Heart left ventricle (tissue), 16 donors: Measurements from ENCODE around the gene TMEM169. TPM values are rescaled to one million over a fixed set of nuclear protein-coding genes. Genes with fewer than 3 reads are reported as not detected.

Experiments
- ATAC-seq, 4 donors: fragments of 200-7000 bp; cut with Tn5 transposase; one replicate each; pipeline ENCODE4 v1.9.1; 2020 to 2022; ENCODE audit warnings: moderate library complexity in 4 of 4, mild to moderate bottlenecking in 3 of 4, moderate number of reproducible peaks in 1 of 4
- DNase-seq, 5 donors: peaks; one replicate each; pipeline ENCODE4 v3.0.0-alpha.2; 2020
- H3K27ac ChIP-seq, 12 donors: fragments of 200-600 bp; sonication (generic) in 4 of 12; one replicate each; pipeline versions ENCODE4 v1.5.0 to v1.8.0; 2016 to 2022; ENCODE audit warnings: mild to moderate bottlenecking in 2 of 12
- H3K27me3 ChIP-seq, 9 donors: fragments of 200-600 bp; sonication (generic) in 2 of 9; one replicate each; pipeline versions ENCODE4 v1.5.1 to v1.8.0; 2016 to 2022; ENCODE audit warnings: mild to moderate bottlenecking in 3 of 9
- H3K36me3 ChIP-seq, 9 donors: fragments of 200-600 bp; sonication (generic) in 2 of 9; one replicate each; pipeline versions ENCODE4 v1.5.0 to v1.8.0; 2018 to 2022; ENCODE audit warnings: mild to moderate bottlenecking in 2 of 9
- H3K4me1 ChIP-seq, 12 donors: fragments of 200-600 bp; sonication (generic) in 4 of 12; one replicate each; pipeline versions ENCODE4 v1.5.0 to v1.8.0; 2016 to 2022; ENCODE audit warnings: mild to moderate bottlenecking in 3 of 12
- H3K4me3 ChIP-seq, 12 donors: fragments of 200-600 bp; sonication (generic) in 4 of 12; one replicate each; pipeline versions ENCODE4 v1.5.0 to v1.8.0; 2017 to 2022; ENCODE audit warnings: mild to moderate bottlenecking in 9 of 12, moderate library complexity in 4 of 12
- H3K9me3 ChIP-seq, 12 donors: fragments of 200-600 bp; sonication (generic) in 4 of 12; one replicate each; pipeline versions ENCODE4 v1.5.0 to v1.8.0; 2016 to 2022; ENCODE audit warnings: mild to moderate bottlenecking in 1 of 12
- POLR2A ChIP-seq, 2 donors: fragments of 450-650 bp; IDR thresholded peaks; one replicate each; pipeline ENCODE4 v1.6.1; 2017; ENCODE audit warnings: antibody characterized with exemption in 2 of 2, mild to moderate bottlenecking in 2 of 2, moderate library complexity in 2 of 2
- WGBS, 4 donors: extraction: QIAGEN DNeasy Blood & Tissue Kit in 2 of 4; methylation state at CpG; one replicate each; pipeline versions ENCODE4 v1.1.5 to v1.1.7; 2013 to 2018; 5-methylcytosine and 5-hydroxymethylcytosine counted together
- intact Hi-C, 10 donors: fragments of 100-400 bp; cut with DNase I; formaldehyde crosslinking; loops; one replicate each; pipeline versions ENCODE4 v1.11.1 to v1.14.2; 2022
- polyA plus RNA-seq, 2 donors: library from polyadenylated mRNA; stranded (reverse); fragments of 200-250 nt; gene quantifications; one replicate each; pipeline ENCODE4 v1.2.3, GENCODE V29; 2013
- total RNA-seq, 9 donors: library from RNA; depleted of rRNA in 2 of 9; stranded (reverse); fragments of >200 nt in 2 of 9; fragmentation: NEBNext Ultra II Directional in 3 of 9; extraction: Animal tissue kit (Norgen Biotek cat#: 25700) in 3 of 9; gene quantifications; one replicate each; pipeline versions ENCODE4 v1.1.0 to v1.2.4, GENCODE V29; 2016 to 2023
- TF ChIP-seq, protein P1 (sequence below), 12 donors: fragments of 200-600 bp; sonication (generic) in 4 of 12; IDR thresholded peaks; one replicate each; pipeline versions ENCODE4 v1.5.0 to v1.8.0; 2018 to 2022; ENCODE audit warnings: antibody characterized with exemption in 12 of 12, mild to moderate bottlenecking in 5 of 12
- donor health status: ischemic (EF 13 %, LVEDD 7.1; RV severe dilation, severe dysfunction).
- donor health status: healthy with polysubstance abuse.
- donor health status: DM: no; HTN: yes; CAD: no.
- donor health status: DM: no; HTN: no; CAD: no.
- donor health status: ischemic (EF 25% LVEDD 6.9; RV normal size, moderate dysfunction).
- donor health status: ischemic (EF 25% LVEDD 5.7; RV mildly dilated, moderate dysfunction).
- donor health status: healthy.
- donor health status: DM: yes; HTN: yes; CAD: no.
- donor health status: ischemic (EF 35%, LVEDD 5.7; RV mildly dilated, moderate dysfunction).
- donor health status: nonischemic (EF 11% LVEDD 7.7; RV severe dilation, severe dysfunction).
- donor health status: DM: yes; HTN: yes; CAD: no.
- donor health status: PGD.
- donor health status: ischemic (EF 29% LVEDD 5.4; RV normal size, mild dysfunction).
- donor health status: nonischemic (EF 23%, LVEDD 6.1; RV moderate dilation, normal function).

The TMEM169 gene
- total and polyA plus RNA-seq, 11 donors = 0.15 to 1.5 (median 0.32) TPM

GRCh38 chr2:216082805-216083204, 1.1 kb downstream of the TMEM169 start:
- peak in 3 of 5 donors; percentile 13 to 41 (median 33) for DNase-seq
- no peak for TF ChIP-seq POLR2A (IDR thresholded peaks at IDR 0.05)
- TF ChIP-seq, protein P1, sequence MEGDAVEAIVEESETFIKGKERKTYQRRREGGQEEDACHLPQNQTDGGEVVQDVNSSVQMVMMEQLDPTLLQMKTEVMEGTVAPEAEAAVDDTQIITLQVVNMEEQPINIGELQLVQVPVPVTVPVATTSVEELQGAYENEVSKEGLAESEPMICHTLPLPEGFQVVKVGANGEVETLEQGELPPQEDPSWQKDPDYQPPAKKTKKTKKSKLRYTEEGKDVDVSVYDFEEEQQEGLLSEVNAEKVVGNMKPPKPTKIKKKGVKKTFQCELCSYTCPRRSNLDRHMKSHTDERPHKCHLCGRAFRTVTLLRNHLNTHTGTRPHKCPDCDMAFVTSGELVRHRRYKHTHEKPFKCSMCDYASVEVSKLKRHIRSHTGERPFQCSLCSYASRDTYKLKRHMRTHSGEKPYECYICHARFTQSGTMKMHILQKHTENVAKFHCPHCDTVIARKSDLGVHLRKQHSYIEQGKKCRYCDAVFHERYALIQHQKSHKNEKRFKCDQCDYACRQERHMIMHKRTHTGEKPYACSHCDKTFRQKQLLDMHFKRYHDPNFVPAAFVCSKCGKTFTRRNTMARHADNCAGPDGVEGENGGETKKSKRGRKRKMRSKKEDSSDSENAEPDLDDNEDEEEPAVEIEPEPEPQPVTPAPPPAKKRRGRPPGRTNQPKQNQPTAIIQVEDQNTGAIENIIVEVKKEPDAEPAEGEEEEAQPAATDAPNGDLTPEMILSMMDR (IDR thresholded peaks at IDR 0.05) = no peak
- no peak for ATAC-seq
- Histone ChIP-seq H3K27ac (peak overlapping the region in 1 of 12 donors; percentile 5), H3K36me3 (no peaks in the 10 kb centered on the region), H3K9me3 (no peaks in the 10 kb centered on the region), H3K4me1 (peaks cover 0 to 28% (median 4%) of the 10 kb centered on the region in 12 donors), H3K4me3 (peak overlapping the region in 1 of 12 donors; percentile 67), H3K27me3 (no peaks in the 10 kb centered on the region)
- intact Hi-C loops = no loop called here
- WGBS, 4 donors = 70 to 74% (median 71%) methylated on average over 3 of the region's 3 CpGs

DNA sequence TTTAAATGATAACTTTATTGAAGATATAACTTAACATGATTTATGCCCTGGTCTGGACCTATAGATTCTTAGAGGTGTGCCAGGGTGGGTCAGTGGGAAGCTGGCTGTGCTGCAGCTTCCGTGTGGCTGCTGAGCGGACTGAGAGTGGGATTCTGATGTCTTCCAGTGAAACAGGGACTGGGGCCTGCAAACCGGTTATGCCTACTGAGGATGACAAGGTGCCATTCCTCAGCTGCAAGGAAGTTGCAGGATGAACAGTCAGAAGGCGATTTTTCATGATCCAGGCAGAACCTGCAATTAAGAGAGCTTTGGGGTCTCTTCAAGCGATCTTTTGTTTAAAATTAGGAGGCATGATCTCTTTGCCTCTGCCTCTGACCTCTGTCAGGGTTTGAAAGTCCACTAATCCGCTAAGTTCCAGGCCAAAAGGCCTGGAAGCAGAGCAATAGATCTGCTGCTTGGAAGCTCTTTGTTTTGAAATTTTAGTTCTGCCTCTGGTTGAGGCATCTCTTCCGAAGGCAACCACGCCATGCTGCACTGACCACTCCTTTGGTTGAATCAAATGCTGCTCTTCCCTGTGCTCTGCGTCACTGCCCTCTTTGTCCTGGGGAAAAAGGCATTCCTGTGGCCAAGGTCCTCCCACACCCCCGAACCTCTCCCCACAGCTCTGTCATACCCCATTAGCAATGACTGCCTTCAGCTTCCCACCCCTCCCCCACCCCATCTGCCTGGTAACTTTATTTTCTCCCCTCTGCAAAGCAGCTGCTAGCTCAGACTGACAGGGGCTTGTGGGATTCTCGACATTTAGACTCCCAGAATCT, 2.0 kb downstream of the TMEM169 start:
- WGBS, 4 donors = 86 to 91% (median 90%) methylated on average over 11 of the region's 11 CpGs
- intact Hi-C loops = no loop called here
- peak overlapping the region in 1 of 12 donors; percentile 44 for H3K27ac ChIP-seq
- TF ChIP-seq, protein P1 (IDR thresholded peaks at IDR 0.05) = no peak
- TF ChIP-seq POLR2A (IDR thresholded peaks at IDR 0.05) = no peak
- no peak for ATAC-seq
- H3K4me3 ChIP-seq = no peak overlapping the region
- peaks cover 0 to 28% (median 4%) of the 10 kb centered on the region in 12 donors for H3K4me1 ChIP-seq
- no peak for DNase-seq
- H3K27me3 ChIP-seq = no peaks in the 10 kb centered on the region
- no peaks in the 10 kb centered on the region for H3K9me3 ChIP-seq
- no peaks in the 10 kb centered on the region for H3K36me3 ChIP-seq

GRCh38 chr2:216084547-216084946, 2.8 kb downstream of the TMEM169 start:
- TF ChIP-seq, protein P1 (IDR thresholded peaks at IDR 0.05) = no peak
- no peak for TF ChIP-seq POLR2A (IDR thresholded peaks at IDR 0.05)
- peak overlapping the region in 1 of 12 donors; percentile 44 for H3K27ac ChIP-seq
- H3K27me3 ChIP-seq = no peaks in the 10 kb centered on the region
- H3K4me3 ChIP-seq = no peak overlapping the region
- DNase-seq = no peak
- 58 to 76% (median 69%) methylated on average over 3 of the region's 3 CpGs for WGBS, 4 donors
- intact Hi-C loops = no loop called here
- no peaks in the 10 kb centered on the region for H3K9me3 ChIP-seq
- no peaks in the 10 kb centered on the region for H3K36me3 ChIP-seq
- ATAC-seq = no peak
- H3K4me1 ChIP-seq = peaks cover 0 to 28% (median 4%) of the 10 kb centered on the region in 12 donors

DNA sequence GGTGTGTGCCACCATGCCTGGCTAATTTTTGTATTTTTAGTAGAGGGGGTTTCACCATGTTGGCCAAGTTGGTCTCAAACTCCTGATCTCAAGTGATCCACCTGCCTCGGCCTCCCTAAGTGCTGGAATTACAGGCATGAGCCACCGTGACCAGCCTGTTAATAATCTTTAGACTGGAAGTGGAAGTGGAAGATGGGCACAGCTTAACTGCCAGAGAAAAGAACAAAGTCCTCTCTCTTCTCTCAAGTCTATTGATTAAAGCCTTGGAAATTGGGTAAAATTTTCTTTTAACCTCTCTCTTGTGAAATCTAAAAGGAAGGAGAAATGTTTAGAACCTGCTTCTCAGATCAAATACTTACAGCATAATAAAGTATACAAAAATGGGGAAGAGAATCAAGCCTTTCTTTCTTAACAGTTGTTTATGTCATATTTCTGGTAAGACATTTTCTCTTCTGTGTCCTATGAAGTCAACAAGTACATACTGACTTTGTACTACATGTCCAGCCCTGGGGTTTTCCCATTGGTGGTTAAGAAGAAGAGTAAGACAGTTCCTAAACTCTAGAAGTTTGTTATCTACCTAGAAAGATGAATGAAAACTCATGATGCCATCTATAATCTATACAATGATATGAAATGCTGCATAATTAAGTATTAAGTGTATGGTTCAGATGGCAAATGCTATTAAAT, 4.6 kb downstream of the TMEM169 start:
- Histone ChIP-seq H3K27me3 (no peaks in the 10 kb centered on the region), H3K27ac (no peak overlapping the region), H3K36me3 (no peaks in the 10 kb centered on the region), H3K9me3 (no peaks in the 10 kb centered on the region), H3K4me3 (no peak overlapping the region), H3K4me1 (peaks cover 0 to 20% (median 3%) of the 10 kb centered on the region in 12 donors)
- TF ChIP-seq POLR2A (IDR thresholded peaks at IDR 0.05) = no peak
- TF ChIP-seq, protein P1 (IDR thresholded peaks at IDR 0.05) = no peak
- no peak for DNase-seq
- intact Hi-C loops = no loop called here
- WGBS, 4 donors = 90 to 100% (median 92%) methylated on average over 2 of the region's 2 CpGs
- ATAC-seq = no peak
